GM12865 (cell line): ENCODE results near the gene GABRP.

ENCODE experiments used
- DNase-seq: peaks from one replicate; pipeline ENCODE4 v3.0.0; 2010; ENCODE audit warnings: low read depth
- H3K4me3 ChIP-seq: 2 replicates; pipeline ENCODE4 v1.5.1; 2011; ENCODE audit warnings: mild to moderate bottlenecking, low read depth, low read length, control low read depth
- CTCF ChIP-seq: IDR thresholded peaks from 2 replicates; pipeline ENCODE4 v1.5.1; 2011; ENCODE audit warnings: low read length, control low read depth, low read depth, inconsistent platforms; ENCODE audit not compliant: insufficient read depth; ENCODE audit errors: missing control alignments

GABRP gene

GRCh38 chr5:170836226-170836625, 52.7 kb downstream of the GABRP start:
- no peak overlapping the region for H3K4me3 ChIP-seq
- TF ChIP-seq CTCF, result no peak
- no peak for DNase-seq

- TF ChIP-seq CTCF, result no peak
- no peak overlapping the region for H3K4me3 ChIP-seq
- DNase-seq, result peak; percentile 10
These were observed 60.3 kb downstream of the GABRP start for GRCh38 chr5:170843870-170844269.

GRCh38 chr5:170844651-170845050, 61.1 kb downstream of the GABRP start:
- H3K4me3 ChIP-seq, result no peak overlapping the region
- TF ChIP-seq CTCF, result no peak

GRCh38 chr5:170846416-170846815, 62.9 kb downstream of the GABRP start:
- TF ChIP-seq CTCF, result no peak
- H3K4me3 ChIP-seq, result no peak overlapping the region
- no peak for DNase-seq

More at GRCh38 chr5:170844651-170845050, 61.1 kb downstream of the GABRP start:
- DNase-seq, result no peak

- TF ChIP-seq CTCF, result no peak
- H3K4me3 ChIP-seq, result no peak overlapping the region
- no peak for DNase-seq
These were observed 63.3 kb downstream of the GABRP start for GRCh38 chr5:170846846-170847245.

- no peak overlapping the region for H3K4me3 ChIP-seq
- TF ChIP-seq CTCF, result no peak
- no peak for DNase-seq
These were observed 64.5 kb downstream of the GABRP start for GRCh38 chr5:170848033-170848432.

GRCh38 chr5:170849374-170849773, 65.8 kb downstream of the GABRP start:
- H3K4me3 ChIP-seq, result no peak overlapping the region
- no peak for TF ChIP-seq CTCF
- no peak for DNase-seq
